ENCODE measurements around the gene REEP3.

GRCh38 chr10:63600540-63600939 is 79.3 kb downstream of the REEP3 start:
- TF ChIP-seq CTCF (conservative IDR thresholded peaks at IDR 0.05 in 1 of 2, IDR thresholded peaks at IDR 0.05 in 1 of 2; ENCODE audit: low read depth in 1 of 2, low read length in 2 of 2) (no peak), EZH2 (IDR thresholded peaks at IDR 0.05; ENCODE audit: low read length, missing control alignments) (no peak)

Measured in fibroblast of lung (primary cell).